OCI-LY1 (cell line): Measurements from ENCODE around the gene SSH3.

Experiments
- H2AFZ ChIP-seq: fragments of 200-600 bp; sonication (generic), shearing (Covaris generic); 2 replicates; pipeline ENCODE4 v1.6.0; 2014; ENCODE audit warnings: antibody characterized with exemption, mild to moderate bottlenecking, low read length
- H3F3A ChIP-seq: fragments of 200-600 bp; sonication (generic), shearing (Covaris generic); 2 replicates; pipeline ENCODE4 v1.6.0; 2014; ENCODE audit warnings: mild to moderate bottlenecking, antibody characterized with exemption, low read length, moderate library complexity; ENCODE audit not compliant: insufficient read depth
- H3K27ac ChIP-seq: fragments of 200-600 bp; sonication (generic); 2 replicates; pipeline ENCODE4 v1.5.1; 2014; ENCODE audit warnings: low read length, mixed run types, mild to moderate bottlenecking, low read depth; ENCODE audit not compliant: poor library complexity, severe bottlenecking
- H3K27me3 ChIP-seq: fragments of 200-600 bp; sonication (generic); 2 replicates; pipeline ENCODE4 v1.6.0; 2014; ENCODE audit warnings: antibody characterized with exemption, mild to moderate bottlenecking, low read length, moderate library complexity; ENCODE audit not compliant: insufficient read depth
- H3K36me3 ChIP-seq: fragments of 200-600 bp; sonication (generic); 2 replicates; pipeline ENCODE4 v1.6.1; 2014; ENCODE audit warnings: mild to moderate bottlenecking, antibody characterized with exemption, low read length, moderate library complexity, mixed read lengths; ENCODE audit not compliant: insufficient read depth
- H3K4me1 ChIP-seq: fragments of 200-600 bp; sonication (generic); 2 replicates; pipeline ENCODE4 v1.5.1; 2014; ENCODE audit warnings: mild to moderate bottlenecking, low read length, moderate library complexity; ENCODE audit not compliant: insufficient read depth, severe bottlenecking
- H3K4me2 ChIP-seq: fragments of 200-600 bp; sonication (generic), shearing (Covaris generic); 2 replicates; pipeline ENCODE4 v1.6.1; 2014; ENCODE audit warnings: low read length
- H3K4me3 ChIP-seq: fragments of 200-600 bp; sonication (generic); 2 replicates; pipeline ENCODE4 v1.5.1; 2014; ENCODE audit warnings: low read length, low read depth, mild to moderate bottlenecking, mixed read lengths; ENCODE audit not compliant: poor library complexity, severe bottlenecking
- H3K79me2 ChIP-seq: fragments of 200-600 bp; shearing (Covaris generic); 2 replicates; pipeline ENCODE4 v1.6.1; 2016; ENCODE audit warnings: mixed run types, low read length, mixed read lengths; ENCODE audit not compliant: insufficient read depth
- H3K9ac ChIP-seq: fragments of 200-600 bp; sonication (generic), shearing (Covaris generic); 2 replicates; pipeline ENCODE4 v1.6.1; 2014; ENCODE audit warnings: mild to moderate bottlenecking, low read length, mixed read lengths
- H3K9me2 ChIP-seq: fragments of 200-600 bp; sonication (generic), shearing (Covaris generic); 2 replicates; pipeline ENCODE4 v1.6.1; 2014; ENCODE audit warnings: low read depth, mild to moderate bottlenecking, low read length, mixed read lengths
- H3K9me3 ChIP-seq: fragments of 200-600 bp; shearing (Covaris generic); 2 replicates; pipeline ENCODE4 v1.6.1; 2014; ENCODE audit warnings: low read length, mixed read lengths
- H4K20me1 ChIP-seq: fragments of 200-600 bp; sonication (generic), shearing (Covaris generic); 2 replicates; pipeline ENCODE4 v1.6.0; 2016; ENCODE audit warnings: mild to moderate bottlenecking, low read length; ENCODE audit not compliant: insufficient read depth
- EZH2 ChIP-seq: fragments of 200-600 bp; sonication (generic), shearing (Covaris generic); IDR thresholded peaks from 2 replicates; pipeline ENCODE4 v1.8.0; 2017; ENCODE audit warnings: borderline replicate concordance, mixed run types, mild to moderate bottlenecking, antibody characterized with exemption, low read length, moderate library complexity, mixed read lengths
- TF ChIP-seq, protein P1 (sequence below): fragments of 200-600 bp; sonication (generic), shearing (Covaris generic); IDR thresholded peaks from 2 replicates; pipeline ENCODE4 v1.5.1; 2017; ENCODE audit warnings: mild to moderate bottlenecking, antibody characterized with exemption, low read length, moderate library complexity, mixed read lengths

The SSH3 gene, protein sequence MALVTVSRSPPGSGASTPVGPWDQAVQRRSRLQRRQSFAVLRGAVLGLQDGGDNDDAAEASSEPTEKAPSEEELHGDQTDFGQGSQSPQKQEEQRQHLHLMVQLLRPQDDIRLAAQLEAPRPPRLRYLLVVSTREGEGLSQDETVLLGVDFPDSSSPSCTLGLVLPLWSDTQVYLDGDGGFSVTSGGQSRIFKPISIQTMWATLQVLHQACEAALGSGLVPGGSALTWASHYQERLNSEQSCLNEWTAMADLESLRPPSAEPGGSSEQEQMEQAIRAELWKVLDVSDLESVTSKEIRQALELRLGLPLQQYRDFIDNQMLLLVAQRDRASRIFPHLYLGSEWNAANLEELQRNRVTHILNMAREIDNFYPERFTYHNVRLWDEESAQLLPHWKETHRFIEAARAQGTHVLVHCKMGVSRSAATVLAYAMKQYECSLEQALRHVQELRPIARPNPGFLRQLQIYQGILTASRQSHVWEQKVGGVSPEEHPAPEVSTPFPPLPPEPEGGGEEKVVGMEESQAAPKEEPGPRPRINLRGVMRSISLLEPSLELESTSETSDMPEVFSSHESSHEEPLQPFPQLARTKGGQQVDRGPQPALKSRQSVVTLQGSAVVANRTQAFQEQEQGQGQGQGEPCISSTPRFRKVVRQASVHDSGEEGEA

DNA sequence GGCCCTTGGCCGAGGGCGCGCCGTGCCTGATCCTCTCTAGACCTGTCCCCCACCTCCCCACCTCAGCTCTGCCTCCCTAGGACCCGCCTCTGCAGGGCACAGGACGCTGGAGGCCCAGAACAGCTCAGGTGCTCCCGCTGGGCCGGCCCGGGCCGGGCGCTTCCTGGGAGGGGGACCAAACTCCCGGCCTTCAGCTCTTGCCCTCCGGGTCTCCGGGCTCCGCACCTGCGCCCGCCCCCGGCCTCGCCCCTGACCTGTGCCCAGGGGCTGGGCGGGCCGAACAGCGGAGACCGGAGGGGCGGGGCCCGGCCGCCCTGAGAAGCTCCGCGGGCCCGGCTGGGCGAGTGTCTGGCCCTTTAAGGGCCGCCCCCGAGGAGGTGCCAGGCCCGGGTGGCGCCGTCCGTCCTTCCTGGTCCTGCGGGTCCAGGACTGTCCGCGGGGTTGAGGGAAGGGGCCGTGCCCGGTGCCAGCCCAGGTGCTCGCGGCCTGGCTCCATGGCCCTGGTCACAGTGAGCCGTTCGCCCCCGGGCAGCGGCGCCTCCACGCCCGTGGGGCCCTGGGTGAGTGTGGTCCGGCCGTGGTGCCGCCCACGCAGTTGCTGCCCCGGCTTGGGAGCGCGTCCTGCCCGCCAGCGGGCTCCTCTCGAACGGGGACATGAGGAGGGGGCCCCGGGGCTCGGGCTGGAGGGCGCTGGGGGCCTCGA lies at the start of gene SSH3:
SSH3 (plus strand) TSS at position 399 of the 703 bp plus-strand sequence; CDS start at position 495, 96 bp downstream.
- H3K27me3 ChIP-seq = no peaks in the 10 kb centered on the region
- no peaks in the 10 kb centered on the region for H3K9me3 ChIP-seq
- H3K27ac ChIP-seq = no peak within 1 kb of the TSS
- peaks cover 45% of the 10 kb centered on the region for H3K36me3 ChIP-seq
- no peak within 1 kb of the TSS for H3K4me3 ChIP-seq
- TF ChIP-seq EZH2 = no peak
- TF ChIP-seq, protein P1, sequence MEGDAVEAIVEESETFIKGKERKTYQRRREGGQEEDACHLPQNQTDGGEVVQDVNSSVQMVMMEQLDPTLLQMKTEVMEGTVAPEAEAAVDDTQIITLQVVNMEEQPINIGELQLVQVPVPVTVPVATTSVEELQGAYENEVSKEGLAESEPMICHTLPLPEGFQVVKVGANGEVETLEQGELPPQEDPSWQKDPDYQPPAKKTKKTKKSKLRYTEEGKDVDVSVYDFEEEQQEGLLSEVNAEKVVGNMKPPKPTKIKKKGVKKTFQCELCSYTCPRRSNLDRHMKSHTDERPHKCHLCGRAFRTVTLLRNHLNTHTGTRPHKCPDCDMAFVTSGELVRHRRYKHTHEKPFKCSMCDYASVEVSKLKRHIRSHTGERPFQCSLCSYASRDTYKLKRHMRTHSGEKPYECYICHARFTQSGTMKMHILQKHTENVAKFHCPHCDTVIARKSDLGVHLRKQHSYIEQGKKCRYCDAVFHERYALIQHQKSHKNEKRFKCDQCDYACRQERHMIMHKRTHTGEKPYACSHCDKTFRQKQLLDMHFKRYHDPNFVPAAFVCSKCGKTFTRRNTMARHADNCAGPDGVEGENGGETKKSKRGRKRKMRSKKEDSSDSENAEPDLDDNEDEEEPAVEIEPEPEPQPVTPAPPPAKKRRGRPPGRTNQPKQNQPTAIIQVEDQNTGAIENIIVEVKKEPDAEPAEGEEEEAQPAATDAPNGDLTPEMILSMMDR = no peak
- no peak within 1 kb of the TSS for H2AFZ ChIP-seq
- no peaks in the 10 kb centered on the region for H3F3A ChIP-seq
- H3K4me1 ChIP-seq = no peaks in the 10 kb centered on the region
- H3K79me2 ChIP-seq = no peaks in the 10 kb centered on the region
- no peak within 1 kb of the TSS for H3K9ac ChIP-seq
- no peaks in the 10 kb centered on the region for H3K9me2 ChIP-seq
- H3K4me2 ChIP-seq = no peak within 1 kb of the TSS
- H4K20me1 ChIP-seq = no peaks in the 10 kb centered on the region

DNA sequence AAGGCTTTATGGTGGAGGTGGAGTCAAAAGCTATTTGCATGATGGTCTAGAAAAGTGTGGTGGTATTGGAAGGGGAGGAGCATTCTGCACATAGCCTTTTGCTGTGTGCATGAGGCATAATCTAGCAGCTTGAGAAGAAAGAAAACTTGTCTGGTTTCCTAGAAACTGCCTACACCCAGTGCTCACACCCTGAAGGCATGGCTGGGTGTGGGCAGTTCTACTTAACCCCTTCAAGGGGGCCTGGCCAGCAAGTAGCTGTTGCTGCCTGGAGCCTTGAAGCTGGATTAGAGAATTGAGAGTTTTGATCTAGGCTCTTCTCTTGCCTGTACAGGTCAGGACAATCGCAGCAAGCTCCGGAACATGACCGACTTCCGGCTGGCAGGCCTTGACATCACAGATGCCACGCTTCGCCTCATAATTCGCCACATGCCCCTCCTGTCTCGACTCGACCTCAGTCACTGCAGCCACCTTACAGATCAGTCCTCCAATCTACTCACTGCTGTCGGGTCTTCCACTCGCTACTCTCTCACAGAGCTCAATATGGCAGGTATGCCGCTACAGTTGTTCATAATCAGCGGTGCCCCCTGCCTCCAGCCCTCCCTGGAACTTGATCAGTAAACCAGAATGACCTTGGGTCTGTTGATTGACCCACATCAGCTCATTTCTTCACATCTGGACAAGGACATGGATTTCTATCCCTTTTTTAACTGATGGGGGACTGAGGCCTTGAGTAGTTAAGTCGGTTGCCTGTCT lies 49.3 kb upstream of the SSH3 start:
- Histone ChIP-seq H3K36me3 (peaks cover 82% of the 10 kb centered on the region), H3F3A (no peaks in the 10 kb centered on the region), H3K27ac (no peak overlapping the region), H3K79me2 (no peaks in the 10 kb centered on the region), H3K9me3 (no peaks in the 10 kb centered on the region), H3K9me2 (no peaks in the 10 kb centered on the region), H2AFZ (no peak overlapping the region), H4K20me1 (no peaks in the 10 kb centered on the region), H3K4me2 (no peak overlapping the region), H3K27me3 (no peaks in the 10 kb centered on the region), H3K4me3 (no peak overlapping the region), H3K9ac (no peak overlapping the region), H3K4me1 (no peaks in the 10 kb centered on the region)
- TF ChIP-seq, protein P1 = no peak
- no peak for TF ChIP-seq EZH2

DNA sequence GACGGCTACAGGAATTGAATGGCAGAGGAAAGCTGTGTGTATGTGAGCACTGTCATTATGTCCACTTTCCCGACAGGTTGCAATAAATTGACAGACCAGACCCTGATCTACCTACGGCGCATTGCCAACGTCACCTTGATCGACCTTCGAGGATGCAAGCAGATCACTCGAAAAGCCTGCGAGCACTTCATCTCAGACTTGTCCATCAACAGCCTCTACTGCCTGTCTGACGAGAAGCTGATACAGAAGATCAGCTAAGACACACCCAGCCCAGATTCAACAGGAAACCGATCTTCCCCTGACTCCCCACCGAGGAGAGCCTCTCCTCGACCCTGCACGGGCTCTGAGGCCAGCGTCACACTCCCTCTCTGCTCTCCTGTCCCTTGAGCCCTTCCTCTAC lies 48.5 kb upstream of the SSH3 start:
- Histone ChIP-seq H3K4me2 (no peak overlapping the region), H3K9me3 (no peaks in the 10 kb centered on the region), H3K27ac (no peak overlapping the region), H3K79me2 (no peaks in the 10 kb centered on the region), H4K20me1 (no peaks in the 10 kb centered on the region), H3K27me3 (no peaks in the 10 kb centered on the region), H3K36me3 (peaks cover 75% of the 10 kb centered on the region), H3K9me2 (no peaks in the 10 kb centered on the region), H3K9ac (no peak overlapping the region), H2AFZ (no peak overlapping the region), H3K4me1 (no peaks in the 10 kb centered on the region), H3F3A (no peaks in the 10 kb centered on the region), H3K4me3 (no peak overlapping the region)
- no peak for TF ChIP-seq EZH2
- TF ChIP-seq, protein P1 = no peak
